Muscle layer of duodenum (tissue), 2 donors: ENCODE measurements around the gene LEMD2.

Source experiments
- H3K27ac ChIP-seq: one replicate; pipeline ENCODE4 v1.7.0; 2013; ENCODE audit warnings: mild to moderate bottlenecking, low read length
- H3K27me3 ChIP-seq: one replicate; pipeline ENCODE4 v1.7.0; 2013; ENCODE audit warnings: low read depth, mild to moderate bottlenecking, control low read depth, low read length
- H3K36me3 ChIP-seq, 2 donors: one replicate each; pipeline ENCODE4 v1.7.0; 2013; ENCODE audit warnings: low read length in 2 of 2, control low read depth in 1 of 2, mild to moderate bottlenecking in 1 of 2; ENCODE audit not compliant: insufficient read depth in 2 of 2, control insufficient read depth in 1 of 2
- H3K4me1 ChIP-seq, 2 donors: one replicate each; pipeline ENCODE4 v1.7.0; 2013; ENCODE audit warnings: low read length in 2 of 2, mild to moderate bottlenecking in 2 of 2, control low read depth in 1 of 2, moderate library complexity in 1 of 2; ENCODE audit not compliant: insufficient read depth in 2 of 2, control insufficient read depth in 1 of 2
- H3K4me3 ChIP-seq, 2 donors: one replicate each; pipeline ENCODE4 v1.7.0; 2013; ENCODE audit warnings: low read length in 2 of 2, low read depth in 1 of 2, mild to moderate bottlenecking in 1 of 2
- H3K9me3 ChIP-seq, 2 donors: one replicate each; pipeline ENCODE4 v1.7.0; 2013; ENCODE audit warnings: low read length in 2 of 2, control low read depth in 1 of 2, mild to moderate bottlenecking in 1 of 2; ENCODE audit not compliant: control insufficient read depth in 1 of 2
- donor health status: healthy.

Gene LEMD2

DNA sequence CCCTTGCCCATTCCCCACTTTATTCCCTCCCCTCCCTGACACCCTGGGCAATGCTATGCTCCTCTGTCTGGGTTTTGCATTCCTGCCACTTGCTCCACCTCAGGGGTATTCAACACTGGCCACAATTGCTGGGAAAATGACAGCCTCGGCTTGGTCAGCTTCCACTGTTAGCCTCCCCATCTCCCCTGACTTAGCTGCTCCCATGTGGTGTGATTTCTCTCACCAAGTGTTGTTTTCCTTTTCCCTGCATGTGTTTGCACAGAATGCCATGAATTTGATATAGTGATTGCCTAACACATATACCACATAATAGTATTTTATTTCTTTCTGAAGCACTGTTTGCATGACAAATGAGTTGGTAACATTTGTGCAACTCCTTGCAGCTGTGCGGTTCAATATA, 1.4 kb upstream of the LEMD2 start:
- Histone ChIP-seq H3K27ac (no peak overlapping the region), H3K9me3 (no peaks in the 10 kb centered on the region), H3K4me1 (peaks cover 16 to 26% of the 10 kb centered on the region in 2 donors), H3K36me3 (peaks cover 3 to 13% of the 10 kb centered on the region in 2 donors), H3K4me3 (no peak overlapping the region), H3K27me3 (no peaks in the 10 kb centered on the region)

DNA sequence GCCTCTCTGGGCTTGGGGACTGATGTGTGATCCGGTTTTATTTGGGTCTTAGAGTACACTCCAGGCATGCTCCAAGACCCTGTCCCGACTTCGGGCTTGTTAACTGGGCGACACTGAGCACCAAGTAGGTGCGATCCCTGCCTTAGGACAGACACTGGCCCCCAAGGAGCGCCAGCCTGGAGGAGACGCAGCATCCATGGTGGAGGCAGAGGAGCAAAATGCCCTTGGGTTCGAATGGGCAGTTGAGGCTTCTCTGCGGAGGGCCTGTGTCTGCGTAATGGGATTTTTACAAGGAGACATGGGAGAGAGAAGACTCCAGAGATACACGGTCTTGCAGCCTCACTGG, 593 bp upstream of the LEMD2 start:
- H3K27ac ChIP-seq = no peak overlapping the region
- H3K36me3 ChIP-seq = peaks cover 7 to 13% of the 10 kb centered on the region in 2 donors
- H3K4me3 ChIP-seq = peak overlapping the region; percentile 75 to 78
- no peaks in the 10 kb centered on the region for H3K27me3 ChIP-seq
- no peaks in the 10 kb centered on the region for H3K9me3 ChIP-seq
- peaks cover 22 to 34% of the 10 kb centered on the region in 2 donors for H3K4me1 ChIP-seq

DNA sequence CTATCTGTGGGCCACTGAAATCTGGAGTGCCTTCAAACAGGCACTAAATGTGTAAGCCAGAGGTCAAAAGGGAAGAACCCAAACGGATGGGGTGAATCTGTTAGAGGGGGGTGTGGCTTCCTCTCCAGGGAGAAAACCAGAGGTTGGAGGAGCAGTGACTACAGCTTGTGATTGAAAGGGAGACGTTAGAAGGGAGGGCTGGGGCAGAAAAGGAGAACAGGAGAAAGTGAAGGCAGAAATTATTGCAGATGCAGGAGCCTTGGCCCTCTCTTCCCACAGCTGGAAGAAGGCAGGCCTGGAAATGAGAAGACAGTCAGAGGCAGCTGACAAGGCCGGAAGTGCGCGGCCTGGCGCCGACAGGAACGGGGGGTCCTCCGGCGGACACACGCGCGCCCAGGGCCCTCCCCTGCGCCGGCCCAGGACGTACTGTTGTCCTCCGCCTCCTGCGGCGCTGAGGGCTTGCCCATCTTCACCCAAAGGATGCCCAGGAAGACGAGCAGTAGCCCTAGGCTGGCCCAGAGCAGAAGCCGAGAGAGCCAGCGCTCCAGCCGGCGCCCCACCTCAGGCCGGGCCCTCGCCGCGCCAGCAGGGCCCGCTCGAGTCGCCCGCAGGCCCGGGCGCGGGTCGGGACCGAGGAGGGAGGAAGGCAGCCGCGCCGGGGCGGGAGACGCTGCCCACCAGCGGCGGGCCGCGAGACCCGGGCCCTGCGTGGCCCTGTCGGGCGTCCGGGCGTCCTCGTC, 806 bp downstream of the LEMD2 start:
- Histone ChIP-seq H3K4me3 (peak overlapping the region; percentile 75 to 78), H3K9me3 (no peaks in the 10 kb centered on the region), H3K27ac (peak overlapping the region; percentile 95), H3K27me3 (no peaks in the 10 kb centered on the region), H3K36me3 (peaks cover 18 to 24% of the 10 kb centered on the region in 2 donors), H3K4me1 (peaks cover 22 to 36% of the 10 kb centered on the region in 2 donors)

DNA sequence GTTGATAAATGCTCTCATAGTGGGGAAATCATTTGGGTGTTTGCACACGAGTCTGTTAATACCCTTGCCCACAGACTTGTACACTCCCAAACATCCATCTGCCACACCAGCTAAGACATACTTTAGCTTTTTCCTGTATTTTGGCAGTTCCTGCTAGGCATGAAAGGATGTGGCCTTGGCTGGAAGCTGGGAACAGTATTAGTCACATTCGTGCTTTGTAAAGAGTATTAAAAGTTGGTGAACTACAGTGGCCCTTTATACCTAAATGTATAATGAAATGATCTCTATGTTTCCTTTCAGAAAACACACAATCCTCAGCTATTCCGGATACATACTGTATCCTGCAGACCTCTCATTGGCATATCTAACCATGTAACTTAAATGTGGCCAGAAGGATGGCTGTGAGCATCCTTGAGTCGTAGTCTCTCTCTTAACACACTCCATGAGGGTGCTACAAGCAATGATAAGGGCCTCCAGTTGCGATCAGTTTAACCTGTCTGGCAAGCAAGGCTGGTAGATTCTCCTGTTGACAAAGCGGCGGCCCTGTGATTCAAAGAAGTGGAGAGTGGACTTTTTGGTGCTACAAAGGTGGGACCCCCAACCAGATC, 1.5 kb downstream of the LEMD2 start:
- peaks cover 25 to 31% of the 10 kb centered on the region in 2 donors for H3K36me3 ChIP-seq
- H3K4me3 ChIP-seq = peak overlapping the region; percentile 75 to 78
- H3K4me1 ChIP-seq = peaks cover 22 to 36% of the 10 kb centered on the region in 2 donors
- H3K27me3 ChIP-seq = no peaks in the 10 kb centered on the region
- H3K27ac ChIP-seq = peak overlapping the region; percentile 95
- no peaks in the 10 kb centered on the region for H3K9me3 ChIP-seq

DNA sequence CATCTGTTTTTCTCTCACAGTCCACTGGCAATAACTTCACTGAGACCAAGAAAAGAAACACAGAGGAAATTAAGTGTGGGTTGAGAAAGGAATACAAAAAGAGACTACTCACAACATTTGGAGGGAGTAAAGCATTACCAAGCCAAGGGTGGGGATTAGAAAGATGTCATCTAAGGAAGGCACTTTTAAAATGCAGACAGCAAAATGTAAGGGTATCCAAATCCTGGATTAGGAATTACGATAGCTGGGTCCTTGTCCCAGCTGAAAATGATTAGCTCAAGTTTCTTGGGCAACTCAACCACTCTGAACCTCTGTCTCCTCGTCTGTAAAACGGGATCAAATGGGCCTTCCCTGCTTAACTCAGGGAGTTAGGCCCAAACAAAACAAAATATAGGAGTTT, 2.2 kb downstream of the LEMD2 start:
- peaks cover 22 to 36% of the 10 kb centered on the region in 2 donors for H3K4me1 ChIP-seq
- no peaks in the 10 kb centered on the region for H3K27me3 ChIP-seq
- peak overlapping the region; percentile 95 for H3K27ac ChIP-seq
- H3K9me3 ChIP-seq = no peaks in the 10 kb centered on the region
- peak overlapping the region in 1 of 2 donors; percentile 75 for H3K4me3 ChIP-seq
- H3K36me3 ChIP-seq = peaks cover 31 to 38% of the 10 kb centered on the region in 2 donors

GRCh38 chr6:33785778-33786177, 3.2 kb downstream of the LEMD2 start:
- H3K27ac ChIP-seq = peak overlapping the region; percentile 95
- no peak overlapping the region for H3K4me3 ChIP-seq
- no peaks in the 10 kb centered on the region for H3K27me3 ChIP-seq
- no peaks in the 10 kb centered on the region for H3K9me3 ChIP-seq
- peaks cover 33 to 44% of the 10 kb centered on the region in 2 donors for H3K36me3 ChIP-seq
- peaks cover 22 to 45% of the 10 kb centered on the region in 2 donors for H3K4me1 ChIP-seq

DNA sequence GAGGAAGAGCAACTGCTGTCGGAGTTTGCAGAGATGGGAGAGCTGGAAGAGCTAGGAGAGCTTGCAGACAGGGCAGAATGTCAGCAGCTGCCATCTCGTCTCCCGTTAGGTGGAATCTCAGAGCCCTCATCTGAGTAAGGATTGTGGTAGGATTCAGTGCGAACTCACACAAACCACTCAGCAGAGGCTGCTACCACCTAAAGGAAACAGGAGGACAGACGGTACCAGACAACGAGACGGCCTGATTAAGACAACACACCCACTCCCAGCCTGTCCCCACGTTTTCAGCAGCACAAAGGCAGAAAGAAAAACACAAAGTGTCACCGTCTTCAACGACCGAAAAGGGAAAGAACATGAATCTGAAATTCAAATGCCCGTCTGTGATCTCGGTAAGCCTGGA, 4.1 kb downstream of the LEMD2 start:
- H3K36me3 ChIP-seq = peaks cover 43 to 54% of the 10 kb centered on the region in 2 donors
- H3K4me3 ChIP-seq = no peak overlapping the region
- peaks cover 22 to 46% of the 10 kb centered on the region in 2 donors for H3K4me1 ChIP-seq
- H3K27me3 ChIP-seq = no peaks in the 10 kb centered on the region
- H3K27ac ChIP-seq = peak overlapping the region; percentile 14
- no peaks in the 10 kb centered on the region for H3K9me3 ChIP-seq

- Histone ChIP-seq H3K4me3 (no peak overlapping the region), H3K9me3 (no peaks in the 10 kb centered on the region), H3K27me3 (no peaks in the 10 kb centered on the region), H3K4me1 (peaks cover 22 to 46% of the 10 kb centered on the region in 2 donors), H3K36me3 (peaks cover 51 to 62% of the 10 kb centered on the region in 2 donors), H3K27ac (no peak overlapping the region)
Measured at GRCh38 chr6:33783781-33784520, 5.0 kb downstream of the LEMD2 start.

DNA sequence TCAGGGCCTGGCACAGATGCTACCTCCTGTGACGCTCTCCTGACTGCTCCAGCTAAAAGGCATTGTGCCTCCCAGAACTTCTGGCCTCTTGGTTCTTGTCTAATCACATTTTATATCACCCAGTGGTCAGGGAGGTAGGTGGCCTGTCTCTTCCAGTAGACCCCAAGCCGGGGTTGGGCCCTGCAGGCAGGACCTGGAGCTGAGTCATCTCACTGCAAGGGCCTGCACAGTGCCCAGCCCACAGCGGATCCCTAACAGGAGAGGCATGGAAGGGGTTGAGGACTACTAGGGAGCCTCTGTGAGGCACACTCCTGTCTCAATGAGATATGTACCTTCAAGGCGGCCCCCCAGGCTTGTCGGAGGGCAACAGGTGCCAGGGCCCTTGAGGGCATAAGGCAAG, 6.4 kb downstream of the LEMD2 start:
- Histone ChIP-seq H3K4me3 (no peak overlapping the region), H3K9me3 (no peaks in the 10 kb centered on the region), H3K36me3 (peaks cover 64 to 65% of the 10 kb centered on the region in 2 donors), H3K27me3 (no peaks in the 10 kb centered on the region), H3K27ac (no peak overlapping the region), H3K4me1 (peaks cover 20 to 42% of the 10 kb centered on the region in 2 donors)

DNA sequence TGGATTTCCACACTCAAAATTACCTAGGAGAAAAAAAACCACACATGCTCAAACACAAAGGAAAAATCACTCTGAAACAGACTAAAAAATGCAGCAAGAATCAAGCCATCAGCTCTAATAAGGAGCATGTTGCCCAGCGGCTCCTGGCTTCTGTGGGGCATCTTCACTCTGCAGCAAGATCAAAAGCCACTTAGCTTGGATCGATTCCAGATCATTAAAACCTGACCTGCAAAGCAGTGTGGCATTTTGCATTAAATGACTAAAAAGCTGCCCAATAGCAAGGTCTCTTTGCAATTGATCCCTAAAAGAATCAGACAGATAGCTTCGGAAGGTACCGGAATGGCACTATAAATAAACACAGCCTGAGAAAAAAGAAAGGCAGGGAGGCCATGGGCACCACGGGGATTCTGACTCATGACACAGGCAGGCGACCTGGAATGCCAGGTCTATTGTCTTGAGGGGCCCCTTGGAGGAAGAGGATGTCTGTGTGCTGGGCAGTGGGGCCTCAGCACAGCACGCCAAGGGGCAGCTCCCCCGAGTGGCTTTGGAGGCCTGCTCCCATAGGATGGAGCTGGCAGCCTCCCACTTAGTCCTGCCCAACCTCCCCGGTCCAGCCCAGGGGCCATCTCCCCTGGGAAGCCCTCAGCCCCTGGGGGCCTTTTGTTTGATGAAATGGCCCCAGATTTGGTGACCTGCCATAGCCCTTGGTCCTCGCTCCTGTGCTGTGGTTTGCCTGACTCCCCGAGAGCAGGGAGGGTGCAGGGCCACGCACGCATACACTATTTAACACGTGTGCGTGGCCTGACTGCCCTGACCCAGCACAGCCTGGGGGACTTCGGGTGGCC, 7.6 kb downstream of the LEMD2 start:
- Histone ChIP-seq H3K9me3 (no peaks in the 10 kb centered on the region), H3K27me3 (no peaks in the 10 kb centered on the region), H3K27ac (no peak overlapping the region), H3K4me3 (no peak overlapping the region), H3K4me1 (peaks cover 8 to 30% of the 10 kb centered on the region in 2 donors), H3K36me3 (peaks cover 74 to 75% of the 10 kb centered on the region in 2 donors)
